Hepatocyte (in vitro differentiated cells): Measurements from ENCODE around the gene MEIS1. TPM values are rescaled to one million over a fixed set of nuclear protein-coding genes. Genes with fewer than 3 reads are reported as not detected.
A peak's percentile ranks its signal among the peaks of the same experiment; 100 is the strongest.

ENCODE experiments used
- DNase-seq: peaks from one replicate; pipeline ENCODE4 v3.0.0-alpha.2; 2016; ENCODE audit warnings: low spot score
- H2AFZ ChIP-seq: fragments of 200-600 bp; sonication (generic); 2 replicates; pipeline ENCODE4 v1.6.0; 2016; ENCODE audit warnings: antibody characterized with exemption, mild to moderate bottlenecking
- H3K27ac ChIP-seq: fragments of 200-600 bp; sonication (generic); 2 replicates; pipeline ENCODE4 v1.5.1; 2016; ENCODE audit warnings: mild to moderate bottlenecking
- H3K27me3 ChIP-seq: fragments of 200-600 bp; sonication (generic); 2 replicates; pipeline ENCODE4 v1.6.1; 2016
- H3K36me3 ChIP-seq: fragments of 200-600 bp; sonication (generic); replicated peaks from 2 replicates; pipeline ENCODE4 v1.5.1; 2016; ENCODE audit warnings: low read depth; ENCODE audit not compliant: insufficient read depth
- H3K4me1 ChIP-seq: fragments of 200-600 bp; sonication (generic); 2 replicates; pipeline ENCODE4 v1.5.1; 2016; ENCODE audit warnings: mild to moderate bottlenecking, moderate library complexity; ENCODE audit not compliant: insufficient read depth
- H3K4me2 ChIP-seq: fragments of 200-600 bp; sonication (generic); 2 replicates; pipeline ENCODE4 v1.6.0; 2016
- H3K4me3 ChIP-seq: fragments of 200-600 bp; sonication (generic); 2 replicates; pipeline ENCODE4 v1.5.1; 2016; ENCODE audit warnings: mild to moderate bottlenecking
- H3K79me2 ChIP-seq: fragments of 200-600 bp; sonication (generic); 2 replicates; pipeline ENCODE4 v1.6.0; 2017; ENCODE audit warnings: mild to moderate bottlenecking
- H3K9me2 ChIP-seq: fragments of 200-600 bp; sonication (generic); replicated peaks from 2 replicates; pipeline ENCODE4 v1.6.0; 2017; ENCODE audit warnings: mild to moderate bottlenecking; ENCODE audit not compliant: insufficient read depth
- H3K9me3 ChIP-seq: fragments of 200-600 bp; sonication (generic); 2 replicates; pipeline ENCODE4 v1.5.1; 2016; ENCODE audit warnings: low read depth, mild to moderate bottlenecking
- H4K20me1 ChIP-seq: fragments of 200-600 bp; sonication (generic); 2 replicates; pipeline ENCODE4 v1.6.0; 2016; ENCODE audit warnings: mild to moderate bottlenecking; ENCODE audit not compliant: insufficient read depth, poor library complexity, severe bottlenecking
- CTCF ChIP-seq: fragments of 200-600 bp; sonication (generic); IDR thresholded peaks from 2 replicates; pipeline ENCODE4 v1.5.1; 2016; ENCODE audit warnings: antibody characterized with exemption, mild to moderate bottlenecking; ENCODE audit not compliant: poor library complexity
- EZH2 ChIP-seq: fragments of 200-600 bp; sonication (generic); IDR thresholded peaks from 2 replicates; pipeline ENCODE4 v1.6.1; 2016; ENCODE audit warnings: antibody characterized with exemption, mild to moderate bottlenecking, borderline replicate concordance
- EZH2phosphoT487 ChIP-seq: fragments of 200-600 bp; sonication (generic); IDR thresholded peaks from one replicate; pipeline ENCODE4 v1.6.1; 2018; ENCODE audit warnings: antibody characterized with exemption, mild to moderate bottlenecking, low read depth, moderate library complexity; ENCODE audit not compliant: unreplicated experiment, severe bottlenecking
- WGBS: methylation state at CpG from one replicate; pipeline ENCODE4 v1.1.6; 2016; ENCODE audit warnings: low lambda C conversion rate; ENCODE audit errors: missing lambda C conversion rate; 5-methylcytosine and 5-hydroxymethylcytosine counted together
- polyA plus RNA-seq: library from polyadenylated mRNA; unstranded; fragments of >200 nt; fragmentation: Nextera tagmentation; extraction: Ambion mirVana; gene quantifications from 2 replicates; pipeline ENCODE4 v1.2.1, GENCODE V29; 2016
- total RNA-seq: library from RNA; depleted of rRNA; stranded (reverse); fragments of >200 nt; gene quantifications from 2 replicates; pipeline ENCODE4 v1.2.3, GENCODE V29; 2014

MEIS1 gene
- total and polyA plus RNA-seq, 2 experiments from 2014 or later: 29.6 to 35.5 TPM

GRCh38 chr2:66438498-66438833, 3.5 kb downstream of the MEIS1 start:
- TF ChIP-seq CTCF (no peak), EZH2 (no peak), EZH2phosphoT487 (no peak)
- Histone ChIP-seq H3K4me2 (peak overlapping the region; percentile 87), H3K4me3 (peak overlapping the region; percentile 35), H3K27ac (peak overlapping the region; percentile 93), H2AFZ (no peak overlapping the region), H3K36me3 (no peaks in the 10 kb centered on the region), H3K9me3 (no peaks in the 10 kb centered on the region), H3K9me2 (no peaks in the 10 kb centered on the region), H4K20me1 (no peaks in the 10 kb centered on the region), H3K27me3 (no peaks in the 10 kb centered on the region), H3K4me1 (peaks cover 8% of the 10 kb centered on the region), H3K79me2 (peaks cover 79% of the 10 kb centered on the region)
- WGBS: 35% methylated on average over 8 of the region's 8 CpGs
- no peak for DNase-seq

GRCh38 chr2:66438891-66439811, 4.2 kb downstream of the MEIS1 start:
- Histone ChIP-seq H3K4me2 (peak overlapping the region; percentile 87), H2AFZ (peak overlapping the region; percentile 48), H3K36me3 (no peaks in the 10 kb centered on the region), H3K27me3 (no peaks in the 10 kb centered on the region), H4K20me1 (no peaks in the 10 kb centered on the region), H3K4me1 (peaks cover 8% of the 10 kb centered on the region), H3K4me3 (peak overlapping the region; percentile 35), H3K27ac (peak overlapping the region; percentile 93), H3K9me2 (no peaks in the 10 kb centered on the region), H3K79me2 (peaks cover 86% of the 10 kb centered on the region), H3K9me3 (no peaks in the 10 kb centered on the region)
- 12% methylated on average over 37 of the region's 37 CpGs for WGBS
- no peak for DNase-seq
- no peak for TF ChIP-seq CTCF

- Histone ChIP-seq H2AFZ (peak overlapping the region; percentile 48), H3K9me2 (no peaks in the 10 kb centered on the region), H3K9me3 (no peaks in the 10 kb centered on the region), H3K4me2 (peak overlapping the region; percentile 87), H3K4me3 (peak overlapping the region; percentile 35), H3K79me2 (peaks cover 94% of the 10 kb centered on the region), H3K4me1 (peaks cover 8% of the 10 kb centered on the region), H3K27me3 (no peaks in the 10 kb centered on the region), H3K27ac (peak overlapping the region; percentile 93), H3K36me3 (no peaks in the 10 kb centered on the region), H4K20me1 (no peaks in the 10 kb centered on the region)
- TF ChIP-seq EZH2phosphoT487: no peak
- no peak for TF ChIP-seq CTCF
- TF ChIP-seq EZH2: no peak
- WGBS: 14% methylated on average over 35 of the region's 36 CpGs
- DNase-seq: peak; percentile 22
Observed at GRCh38 chr2:66439812-66440542, 5.1 kb downstream of the MEIS1 start.
